Prostate gland (tissue), 2 donors: ENCODE data around the gene SIRT3. TPM values are rescaled to one million over a fixed set of nuclear protein-coding genes. Genes with fewer than 3 reads are reported as not detected.

Experiments
- DNase-seq: peaks from one replicate; pipeline ENCODE4 v3.0.0-alpha.2; 2019; ENCODE audit warnings: low spot score
- H3K27ac ChIP-seq, 2 donors: fragments of 200-600 bp; sonication (generic); 2 replicates each; pipeline ENCODE4 v1.5.1; 2017 to 2019
- H3K27me3 ChIP-seq: fragments of 200-600 bp; sonication (generic); replicated peaks from 2 replicates; pipeline ENCODE4 v1.5.1; 2019; ENCODE audit not compliant: insufficient read depth
- H3K36me3 ChIP-seq, 2 donors: fragments of 200-600 bp; sonication (generic); 1 replicate in 1 of 2; 2 replicates in 1 of 2; pipeline versions ENCODE4 v1.5.1 to v1.8.1; 2017 to 2019
- H3K4me1 ChIP-seq: fragments of 200-600 bp; sonication (generic); replicated peaks from 2 replicates; pipeline ENCODE4 v1.5.1; 2019
- H3K4me3 ChIP-seq, 2 donors: fragments of 200-600 bp; sonication (generic); 2 replicates each; pipeline ENCODE4 v1.5.1; 2017 to 2019
- H3K9me3 ChIP-seq: fragments of 200-600 bp; sonication (generic); 2 replicates; pipeline ENCODE4 v1.5.1; 2017
- POLR2A ChIP-seq: fragments of 450-650 bp; IDR thresholded peaks from one replicate; pipeline ENCODE4 v1.6.1; 2016; ENCODE audit warnings: antibody characterized with exemption, mild to moderate bottlenecking
- POLR2AphosphoS5 ChIP-seq: sonication (generic); formaldehyde crosslinking; IDR thresholded peaks from one replicate; pipeline ENCODE4 v1.6.1; 2017; ENCODE audit warnings: antibody characterized with exemption
- WGBS: methylation state at CpG from one replicate; pipeline ENCODE4 v1.1.5; 2018; 5-methylcytosine and 5-hydroxymethylcytosine counted together
- intact Hi-C: fragments of 100-400 bp; cut with DNase I; formaldehyde crosslinking; loops from one replicate; pipeline ENCODE4 v1.14.2; 2022
- total RNA-seq, 2 donors: library from RNA; depleted of rRNA; stranded (reverse); fragments of >200 nt; gene quantifications; one replicate each; pipeline ENCODE4 v1.1.0, GENCODE V29; 2016
- TF ChIP-seq, protein P1 (sequence below), 4 experiments: fragments of 200-600 bp in 2 of 4; fragments of 450-650 bp in 2 of 4; sonication (generic) in 2 of 4; IDR thresholded peaks; 1 replicate in 3 of 4; 2 replicates in 1 of 4; pipeline ENCODE4 v1.5.1; 2016 to 2019; ENCODE audit warnings: antibody characterized with exemption in 4 of 4, mild to moderate bottlenecking in 2 of 4, moderate library complexity in 2 of 4

The SIRT3 gene
- total RNA-seq, 2 donors from 2014 or later: 21.5 to 32.5 TPM

GRCh38 chr11:283405-284104 is 47.4 kb upstream of the SIRT3 start:
- peaks cover 28% of the 10 kb centered on the region for H3K27me3 ChIP-seq
- DNase-seq: no peak
- WGBS: 79% methylated on average over 23 of the region's 23 CpGs

DNA sequence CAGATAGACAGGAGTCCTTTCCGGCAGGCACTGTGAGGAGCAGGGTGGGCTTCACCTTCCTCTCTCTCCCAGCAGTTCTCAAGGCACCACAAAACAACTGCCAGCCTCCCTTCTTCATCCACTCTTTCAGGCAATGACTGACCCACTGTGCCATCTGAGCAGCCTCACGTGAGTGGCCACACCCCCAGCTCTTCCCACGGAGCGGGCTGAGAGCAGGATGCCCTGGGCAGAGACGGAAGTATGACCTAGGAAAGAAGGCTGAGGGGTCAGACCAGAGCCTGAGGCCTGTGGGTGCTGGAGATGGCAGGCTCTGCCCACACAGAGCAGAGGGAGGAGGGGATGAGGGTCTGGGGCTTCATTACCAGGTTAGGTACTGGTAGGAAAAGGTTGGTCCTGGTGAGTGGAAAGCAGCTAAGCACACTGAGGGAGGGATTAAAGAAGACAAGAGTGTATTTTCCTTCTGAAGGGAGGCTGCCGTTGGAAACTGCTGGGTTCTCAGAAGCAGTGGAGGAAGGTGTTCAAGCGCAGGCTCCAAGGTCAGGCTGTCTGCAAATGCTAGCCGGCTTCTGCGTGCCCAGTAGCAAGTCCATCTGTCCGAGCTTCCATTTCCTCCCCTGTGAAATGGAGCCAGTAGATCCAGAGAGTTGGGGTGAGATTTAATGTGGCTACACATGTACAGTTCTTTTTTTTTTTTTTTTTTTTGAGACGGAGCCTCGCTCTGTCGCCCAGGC is 46.7 kb upstream of the SIRT3 start:
- Histone ChIP-seq H3K9me3 (no peaks in the 10 kb centered on the region), H3K4me1 (no peaks in the 10 kb centered on the region), H3K27me3 (peaks cover 28% of the 10 kb centered on the region), H3K36me3 (no peaks in the 10 kb centered on the region), H3K27ac (no peak overlapping the region), H3K4me3 (no peak overlapping the region)
- TF ChIP-seq POLR2A (no peak), POLR2AphosphoS5 (no peak)
- TF ChIP-seq, protein P1, sequence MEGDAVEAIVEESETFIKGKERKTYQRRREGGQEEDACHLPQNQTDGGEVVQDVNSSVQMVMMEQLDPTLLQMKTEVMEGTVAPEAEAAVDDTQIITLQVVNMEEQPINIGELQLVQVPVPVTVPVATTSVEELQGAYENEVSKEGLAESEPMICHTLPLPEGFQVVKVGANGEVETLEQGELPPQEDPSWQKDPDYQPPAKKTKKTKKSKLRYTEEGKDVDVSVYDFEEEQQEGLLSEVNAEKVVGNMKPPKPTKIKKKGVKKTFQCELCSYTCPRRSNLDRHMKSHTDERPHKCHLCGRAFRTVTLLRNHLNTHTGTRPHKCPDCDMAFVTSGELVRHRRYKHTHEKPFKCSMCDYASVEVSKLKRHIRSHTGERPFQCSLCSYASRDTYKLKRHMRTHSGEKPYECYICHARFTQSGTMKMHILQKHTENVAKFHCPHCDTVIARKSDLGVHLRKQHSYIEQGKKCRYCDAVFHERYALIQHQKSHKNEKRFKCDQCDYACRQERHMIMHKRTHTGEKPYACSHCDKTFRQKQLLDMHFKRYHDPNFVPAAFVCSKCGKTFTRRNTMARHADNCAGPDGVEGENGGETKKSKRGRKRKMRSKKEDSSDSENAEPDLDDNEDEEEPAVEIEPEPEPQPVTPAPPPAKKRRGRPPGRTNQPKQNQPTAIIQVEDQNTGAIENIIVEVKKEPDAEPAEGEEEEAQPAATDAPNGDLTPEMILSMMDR (IDR thresholded peaks at IDR 0.05): no peak
- 67% methylated on average over 13 of the region's 13 CpGs for WGBS
- DNase-seq: no peak
- intact Hi-C loops: no loop called here

More at GRCh38 chr11:283405-284104, 47.4 kb upstream of the SIRT3 start:
- intact Hi-C loops: no loop called here
- Histone ChIP-seq H3K27ac (no peak overlapping the region), H3K4me1 (no peaks in the 10 kb centered on the region), H3K9me3 (no peaks in the 10 kb centered on the region), H3K36me3 (no peaks in the 10 kb centered on the region), H3K4me3 (no peak overlapping the region)
- TF ChIP-seq POLR2AphosphoS5: no peak
- TF ChIP-seq POLR2A: no peak
- TF ChIP-seq, protein P1 (IDR thresholded peaks at IDR 0.05): no peak

DNA sequence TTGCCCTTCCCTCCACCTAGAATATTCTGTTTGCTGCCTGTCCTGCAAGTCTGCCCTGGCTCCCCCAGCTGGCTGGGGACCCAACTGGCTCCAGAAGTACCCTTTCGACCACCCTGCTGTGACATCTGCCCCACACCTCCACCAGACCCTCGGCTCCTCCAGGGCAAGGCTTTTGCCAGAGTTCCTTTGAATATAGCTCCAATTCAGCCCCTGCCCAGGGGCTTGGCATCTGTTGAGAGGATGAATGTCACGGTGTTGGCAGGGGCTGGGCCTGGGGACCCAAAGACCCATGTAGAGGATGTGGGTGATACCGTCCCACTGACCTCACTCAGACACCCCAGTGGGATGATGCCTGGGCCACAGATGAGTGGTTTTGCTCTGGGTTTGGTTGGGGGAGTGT is 46.0 kb upstream of the SIRT3 start:
- H3K27me3 ChIP-seq: peaks cover 28% of the 10 kb centered on the region
- TF ChIP-seq, protein P1 (IDR thresholded peaks at IDR 0.05): no peak
- TF ChIP-seq POLR2AphosphoS5 (no peak), POLR2A (no peak)
- DNase-seq: no peak
- H3K4me3 ChIP-seq: no peak overlapping the region
- no peaks in the 10 kb centered on the region for H3K36me3 ChIP-seq
- 72% methylated on average over 4 of the region's 4 CpGs for WGBS
- no peaks in the 10 kb centered on the region for H3K4me1 ChIP-seq
- intact Hi-C loops: no loop called here
- H3K9me3 ChIP-seq: no peaks in the 10 kb centered on the region
- no peak overlapping the region for H3K27ac ChIP-seq

DNA sequence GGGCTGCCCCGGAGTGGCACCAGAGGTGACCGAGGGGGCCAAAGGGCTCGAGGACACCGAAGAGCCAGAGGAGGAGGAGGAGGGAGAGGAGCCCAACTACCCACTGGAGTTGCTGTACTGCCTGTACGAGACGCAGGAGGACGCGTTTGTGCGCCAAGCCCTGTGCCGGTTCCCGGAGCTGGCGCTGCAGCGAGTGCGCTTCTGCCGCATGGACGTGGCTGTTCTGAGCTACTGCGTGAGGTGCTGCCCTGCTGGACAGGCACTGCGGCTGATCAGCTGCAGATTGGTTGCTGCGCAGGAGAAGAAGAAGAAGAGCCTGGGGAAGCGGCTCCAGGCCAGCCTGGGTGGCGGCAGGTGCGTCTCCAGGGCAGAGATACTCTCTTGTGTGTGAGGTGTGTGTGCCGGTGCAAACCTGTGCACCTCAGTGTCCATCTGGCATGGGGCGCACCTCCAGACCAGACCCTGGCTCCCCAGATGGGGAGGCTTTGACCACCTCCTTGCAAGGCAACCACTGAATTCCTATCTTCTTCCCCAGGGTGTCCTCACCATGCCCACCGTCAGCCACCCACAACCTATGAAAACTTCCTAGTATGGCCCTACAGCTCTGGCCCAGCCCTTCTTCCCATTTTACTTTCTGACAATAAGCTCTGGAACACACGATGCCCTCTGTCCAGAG is 45.5 kb upstream of the SIRT3 start:
- intact Hi-C loops: no loop called here
- H3K4me3 ChIP-seq: no peak overlapping the region
- WGBS: 42% methylated on average over 24 of the region's 26 CpGs
- no peaks in the 10 kb centered on the region for H3K36me3 ChIP-seq
- no peaks in the 10 kb centered on the region for H3K4me1 ChIP-seq
- H3K27me3 ChIP-seq: peaks cover 28% of the 10 kb centered on the region
- no peak for DNase-seq
- H3K27ac ChIP-seq: no peak overlapping the region
- TF ChIP-seq, protein P1 (IDR thresholded peaks at IDR 0.05): no peak
- TF ChIP-seq POLR2AphosphoS5: no peak
- no peak for TF ChIP-seq POLR2A
- H3K9me3 ChIP-seq: no peaks in the 10 kb centered on the region
